GM12875 (cell line): ENCODE results near the gene PARVG.

Experiments
- H3K4me3 ChIP-seq: one replicate; pipeline ENCODE4 v1.5.1; 2011; ENCODE audit warnings: low read depth, low read length, control low read depth
- TF ChIP-seq, protein P1 (sequence below): IDR thresholded peaks from 2 replicates; pipeline ENCODE4 v1.5.1; 2011; ENCODE audit warnings: low read depth, mild to moderate bottlenecking, control low read depth, inconsistent platforms, low read length, moderate library complexity, borderline replicate concordance; ENCODE audit not compliant: insufficient read depth

The PARVG gene

DNA sequence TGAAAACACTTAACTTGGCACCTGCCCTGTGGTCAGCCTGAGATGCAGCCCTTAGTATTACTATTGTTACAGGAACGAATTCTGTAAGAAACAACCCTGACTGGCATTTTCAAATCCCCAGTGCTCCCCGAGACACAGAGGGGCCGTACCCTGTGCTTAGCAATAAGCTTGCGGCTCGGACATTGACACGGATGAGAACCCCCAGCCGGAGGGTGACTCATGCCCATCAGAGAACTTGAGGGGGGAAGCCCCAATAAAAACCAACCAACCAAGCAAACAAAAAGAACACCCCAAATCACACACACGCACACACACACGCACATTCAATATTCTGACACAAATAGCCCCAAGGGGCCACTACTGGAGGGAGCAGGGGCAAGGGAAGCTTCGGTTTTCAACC is 68.2 kb downstream of the PARVG start:
- H3K4me3 ChIP-seq = no peak overlapping the region
- TF ChIP-seq, protein P1, sequence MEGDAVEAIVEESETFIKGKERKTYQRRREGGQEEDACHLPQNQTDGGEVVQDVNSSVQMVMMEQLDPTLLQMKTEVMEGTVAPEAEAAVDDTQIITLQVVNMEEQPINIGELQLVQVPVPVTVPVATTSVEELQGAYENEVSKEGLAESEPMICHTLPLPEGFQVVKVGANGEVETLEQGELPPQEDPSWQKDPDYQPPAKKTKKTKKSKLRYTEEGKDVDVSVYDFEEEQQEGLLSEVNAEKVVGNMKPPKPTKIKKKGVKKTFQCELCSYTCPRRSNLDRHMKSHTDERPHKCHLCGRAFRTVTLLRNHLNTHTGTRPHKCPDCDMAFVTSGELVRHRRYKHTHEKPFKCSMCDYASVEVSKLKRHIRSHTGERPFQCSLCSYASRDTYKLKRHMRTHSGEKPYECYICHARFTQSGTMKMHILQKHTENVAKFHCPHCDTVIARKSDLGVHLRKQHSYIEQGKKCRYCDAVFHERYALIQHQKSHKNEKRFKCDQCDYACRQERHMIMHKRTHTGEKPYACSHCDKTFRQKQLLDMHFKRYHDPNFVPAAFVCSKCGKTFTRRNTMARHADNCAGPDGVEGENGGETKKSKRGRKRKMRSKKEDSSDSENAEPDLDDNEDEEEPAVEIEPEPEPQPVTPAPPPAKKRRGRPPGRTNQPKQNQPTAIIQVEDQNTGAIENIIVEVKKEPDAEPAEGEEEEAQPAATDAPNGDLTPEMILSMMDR = no peak

- TF ChIP-seq, protein P1 = no peak
- no peak overlapping the region for H3K4me3 ChIP-seq
Observed at GRCh38 chr22:44249376-44250147, 68.8 kb downstream of the PARVG start.

DNA sequence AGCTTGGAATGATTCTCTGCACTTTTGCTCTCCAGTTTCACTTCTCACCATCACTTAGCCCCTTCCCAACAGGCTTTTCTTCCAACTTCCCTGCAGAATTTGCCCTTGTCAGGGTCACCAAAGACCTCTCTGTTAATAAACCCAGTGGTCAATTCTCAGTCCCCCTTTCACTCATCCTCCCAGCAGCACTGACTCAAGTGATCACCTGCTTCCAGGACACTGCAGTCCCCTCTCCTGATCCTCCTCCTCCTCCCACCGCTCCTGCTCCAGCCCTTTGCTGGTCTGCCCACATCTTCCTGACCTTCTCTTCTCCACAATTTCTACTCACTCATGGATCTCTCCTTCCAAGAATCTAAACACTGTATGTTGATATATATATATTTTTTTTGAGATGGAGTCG is 74.1 kb downstream of the PARVG start:
- TF ChIP-seq, protein P1 = no peak
- H3K4me3 ChIP-seq = no peak overlapping the region

- no peak overlapping the region for H3K4me3 ChIP-seq
- TF ChIP-seq, protein P1 = no peak
Observed at GRCh38 chr22:44256085-44256484, 75.4 kb downstream of the PARVG start.

DNA sequence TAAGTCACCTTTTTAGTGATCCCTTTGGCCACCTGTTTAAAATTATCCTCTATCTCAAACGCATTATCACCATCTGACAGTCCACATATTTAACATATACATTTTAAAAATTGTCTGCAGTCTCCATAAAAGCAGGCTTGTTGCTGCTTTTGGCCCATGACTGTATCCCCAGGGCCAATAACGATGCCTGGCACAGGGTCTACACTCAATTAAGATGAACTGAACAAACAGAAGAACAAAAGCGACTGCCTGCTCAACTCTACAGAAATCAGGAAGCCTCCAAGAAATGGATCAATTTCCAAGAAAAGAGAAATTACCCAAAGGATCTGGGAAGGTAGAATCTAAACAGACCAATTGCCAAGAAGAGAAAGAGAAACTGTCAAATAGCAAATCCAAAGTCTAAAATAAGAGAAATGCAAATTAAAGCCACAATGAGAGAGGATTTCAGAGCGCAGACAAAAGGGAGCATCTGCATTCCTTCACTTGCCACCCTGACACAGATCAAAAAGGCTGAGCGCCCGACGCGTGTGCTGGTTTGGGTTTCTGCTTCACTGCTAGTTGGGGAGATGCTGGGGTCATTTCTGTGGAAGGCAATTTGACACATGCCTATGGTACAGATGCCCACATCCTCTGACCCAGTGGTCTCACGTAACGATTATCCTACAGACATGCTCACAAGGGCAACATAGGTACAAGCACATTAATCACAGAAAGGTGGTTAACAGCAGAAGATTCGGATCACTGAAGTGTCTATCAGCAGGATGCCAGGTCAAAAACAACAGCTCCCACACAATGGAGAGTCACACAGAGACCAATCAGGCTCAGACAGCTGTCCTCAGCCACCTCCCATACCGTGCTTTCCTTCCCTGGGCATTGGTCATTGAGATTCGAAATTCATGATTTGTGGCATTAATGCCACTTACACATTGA is 76.1 kb downstream of the PARVG start:
- TF ChIP-seq, protein P1 = no peak

More for the DNA sequence above, 76.1 kb downstream of the PARVG start:
- no peak overlapping the region for H3K4me3 ChIP-seq
